HCT116 (cell line): ENCODE results near the gene ASPN.

ENCODE experiments used
- EZH2phosphoT487 ChIP-seq: fragments of 200-600 bp; IDR thresholded peaks from 2 replicates; pipeline ENCODE4 v1.6.1; 2018; ENCODE audit warnings: antibody characterized with exemption, borderline replicate concordance
- JUND ChIP-seq: IDR thresholded peaks from 2 replicates; pipeline ENCODE4 v1.6.1; 2012
- POLR2A ChIP-seq: IDR thresholded peaks from 2 replicates; pipeline ENCODE4 v1.7.0; 2011; ENCODE audit warnings: borderline replicate concordance; ENCODE audit not compliant: insufficient read depth, insufficient read length; ENCODE audit errors: extremely low read depth
- POLR2AphosphoS5 ChIP-seq: IDR thresholded peaks from 2 replicates; pipeline ENCODE4 v1.6.1; 2011; ENCODE audit warnings: mild to moderate bottlenecking, low read depth, low read length, moderate library complexity
- RAD21 ChIP-seq: IDR thresholded peaks from 2 replicates; pipeline ENCODE4 v1.6.1; 2012; ENCODE audit warnings: low read depth, mild to moderate bottlenecking
- SP1 ChIP-seq: IDR thresholded peaks from 2 replicates; pipeline ENCODE4 v1.6.1; 2012; ENCODE audit warnings: low read depth
- SRF ChIP-seq: IDR thresholded peaks from 2 replicates; pipeline ENCODE4 v1.6.1; 2012; ENCODE audit warnings: low read depth
- TF ChIP-seq, protein P1 (sequence below), 3 experiments: fragments of 200-600 bp in 1 of 3; sonication (generic) in 1 of 3; IDR thresholded peaks in 2 of 3; conservative IDR thresholded peaks in 1 of 3; 2 replicates each; pipeline ENCODE4 v1.5.1; 2012 to 2017; ENCODE audit warnings: low read depth in 2 of 3, low read length in 2 of 3, antibody characterized with exemption in 1 of 3, borderline replicate concordance in 1 of 3, control low read depth in 1 of 3, mild to moderate bottlenecking in 1 of 3, mixed read lengths in 1 of 3, mixed run types in 1 of 3, moderate library complexity in 1 of 3; ENCODE audit not compliant: insufficient read depth in 1 of 3
- TF ChIP-seq, protein P2 (sequence below): IDR thresholded peaks from 2 replicates; pipeline ENCODE4 v1.6.1; 2012

DNA sequence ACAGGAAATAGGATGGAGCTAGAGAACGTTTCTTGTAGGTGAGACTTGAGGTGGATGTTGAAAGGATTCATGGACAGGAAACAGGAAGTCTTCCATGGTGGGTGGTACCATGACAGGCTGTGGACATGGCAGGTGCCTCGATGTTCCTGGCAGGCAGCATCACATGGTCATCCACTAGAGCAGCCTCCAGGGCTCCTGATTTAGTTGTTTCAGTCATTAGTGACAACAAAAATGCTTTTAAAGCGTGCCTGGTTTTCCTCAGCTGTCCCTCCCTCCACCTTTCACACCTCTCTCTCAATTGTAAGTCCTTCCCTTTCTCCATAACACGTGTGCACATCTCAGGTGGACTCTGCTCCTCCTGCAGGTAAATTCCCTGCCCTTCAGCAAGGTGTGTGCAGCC lies 25.2 kb upstream of the ASPN start:
- TF ChIP-seq, protein P1, sequence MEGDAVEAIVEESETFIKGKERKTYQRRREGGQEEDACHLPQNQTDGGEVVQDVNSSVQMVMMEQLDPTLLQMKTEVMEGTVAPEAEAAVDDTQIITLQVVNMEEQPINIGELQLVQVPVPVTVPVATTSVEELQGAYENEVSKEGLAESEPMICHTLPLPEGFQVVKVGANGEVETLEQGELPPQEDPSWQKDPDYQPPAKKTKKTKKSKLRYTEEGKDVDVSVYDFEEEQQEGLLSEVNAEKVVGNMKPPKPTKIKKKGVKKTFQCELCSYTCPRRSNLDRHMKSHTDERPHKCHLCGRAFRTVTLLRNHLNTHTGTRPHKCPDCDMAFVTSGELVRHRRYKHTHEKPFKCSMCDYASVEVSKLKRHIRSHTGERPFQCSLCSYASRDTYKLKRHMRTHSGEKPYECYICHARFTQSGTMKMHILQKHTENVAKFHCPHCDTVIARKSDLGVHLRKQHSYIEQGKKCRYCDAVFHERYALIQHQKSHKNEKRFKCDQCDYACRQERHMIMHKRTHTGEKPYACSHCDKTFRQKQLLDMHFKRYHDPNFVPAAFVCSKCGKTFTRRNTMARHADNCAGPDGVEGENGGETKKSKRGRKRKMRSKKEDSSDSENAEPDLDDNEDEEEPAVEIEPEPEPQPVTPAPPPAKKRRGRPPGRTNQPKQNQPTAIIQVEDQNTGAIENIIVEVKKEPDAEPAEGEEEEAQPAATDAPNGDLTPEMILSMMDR (IDR thresholded peaks at IDR 0.05 in 2 of 3, conservative IDR thresholded peaks at IDR 0.05 in 1 of 3; ENCODE audit: borderline replicate concordance in 1 of 3, insufficient read depth in 1 of 3, low read depth in 2 of 3, low read length in 2 of 3): no peak
- TF ChIP-seq JUND (no peak), POLR2A (no peak), SP1 (no peak), SRF (no peak), RAD21 (no peak), POLR2AphosphoS5 (no peak), EZH2phosphoT487 (no peak)
- TF ChIP-seq, protein P2, sequence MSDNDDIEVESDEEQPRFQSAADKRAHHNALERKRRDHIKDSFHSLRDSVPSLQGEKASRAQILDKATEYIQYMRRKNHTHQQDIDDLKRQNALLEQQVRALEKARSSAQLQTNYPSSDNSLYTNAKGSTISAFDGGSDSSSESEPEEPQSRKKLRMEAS: no peak
